ENCODE measurements around the gene DIP2B.

The DIP2B gene

DNA sequence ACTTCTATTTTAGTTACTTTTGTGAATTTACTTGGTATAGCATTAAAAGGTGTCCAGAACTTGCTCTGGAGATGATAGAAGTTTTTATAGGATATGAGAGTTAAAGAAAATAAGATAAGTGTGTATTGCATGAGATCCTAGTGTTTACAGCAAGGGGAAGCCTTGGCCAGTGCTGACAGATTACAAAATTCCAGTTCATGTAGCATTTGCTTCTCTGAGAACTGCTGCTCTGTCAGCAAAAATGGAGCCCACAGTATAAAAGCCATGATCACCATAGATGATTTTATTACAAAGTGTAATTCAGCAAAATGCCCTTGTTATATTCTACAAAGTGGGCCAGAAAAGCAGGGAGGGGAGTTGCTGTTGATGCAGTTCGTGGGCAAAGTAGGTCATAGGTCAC lies 219.1 kb downstream of the DIP2B start:
- DNase-seq (ENCODE audit: low read depth in 2 of 2, low spot score in 1 of 2): no peak

DNA sequence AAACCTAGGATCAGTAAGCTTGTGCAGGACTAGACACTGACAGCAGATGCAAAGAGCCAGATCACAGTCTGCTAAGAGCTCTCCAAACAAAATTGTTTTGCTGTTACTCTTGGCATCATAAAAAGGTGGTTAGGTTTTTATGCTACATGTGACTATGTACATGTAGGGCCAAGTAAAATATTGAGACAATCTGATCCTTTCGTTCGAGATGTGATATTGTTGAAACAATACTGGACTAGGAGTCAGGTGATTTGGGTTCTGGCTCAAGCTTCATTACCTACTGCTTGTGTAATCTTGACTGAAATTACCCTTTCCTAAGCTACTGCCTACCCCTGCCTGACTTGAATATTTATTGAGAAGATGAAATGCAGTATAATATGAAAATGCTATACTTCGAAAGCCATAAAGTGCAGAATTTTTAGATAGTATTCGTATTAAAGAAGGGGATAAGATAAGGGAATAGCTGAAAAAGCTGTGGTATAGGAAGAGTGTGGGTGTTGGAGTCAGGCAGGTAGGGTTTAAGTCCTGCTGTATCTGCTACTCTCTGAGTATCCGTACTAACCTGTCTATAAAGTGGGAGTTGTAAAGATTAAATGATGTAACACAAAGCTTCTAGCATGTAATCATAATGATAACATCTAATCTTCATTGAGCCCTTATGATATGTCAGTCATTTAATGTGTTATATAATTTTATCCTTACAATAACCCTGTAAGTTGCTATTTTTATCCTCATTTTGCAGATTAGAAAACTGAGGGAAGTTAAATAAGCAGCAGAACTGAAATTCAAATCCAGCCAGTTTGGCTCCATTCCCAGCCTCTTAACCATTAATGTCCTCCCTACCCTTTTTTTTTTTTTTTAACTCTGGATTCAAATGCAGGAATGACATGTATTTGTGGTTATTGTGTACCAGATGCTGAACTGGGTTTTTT lies 220.5 kb downstream of the DIP2B start:
- DNase-seq (ENCODE audit: low read depth in 2 of 2, low spot score in 1 of 2): no peak

- no peak for DNase-seq (ENCODE audit: low read depth in 2 of 2, low spot score in 1 of 2)
Measured at GRCh38 chr12:50727466-50727865, 222.7 kb downstream of the DIP2B start.

DNA sequence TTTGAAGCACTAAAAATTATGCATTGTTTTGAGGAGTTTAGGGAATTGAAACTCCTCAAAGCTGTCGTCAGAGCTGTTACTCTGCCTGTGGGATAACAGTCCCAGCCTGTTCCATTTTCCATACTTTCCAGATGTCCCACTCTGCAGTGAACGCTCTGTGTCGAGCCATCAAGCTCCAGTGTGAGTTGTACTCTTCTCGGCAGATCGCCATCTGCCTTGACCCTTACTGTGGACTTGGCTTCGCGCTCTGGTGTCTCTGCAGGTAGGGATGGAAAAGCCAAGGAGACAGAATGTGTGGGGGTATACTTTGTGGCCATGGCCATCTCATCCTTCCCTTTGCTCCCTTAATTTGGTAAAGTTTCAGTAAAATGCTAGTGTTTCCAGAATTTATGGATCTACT lies 223.6 kb downstream of the DIP2B start:
- no peak for DNase-seq (ENCODE audit: low read depth in 2 of 2, low spot score in 1 of 2)

DNA sequence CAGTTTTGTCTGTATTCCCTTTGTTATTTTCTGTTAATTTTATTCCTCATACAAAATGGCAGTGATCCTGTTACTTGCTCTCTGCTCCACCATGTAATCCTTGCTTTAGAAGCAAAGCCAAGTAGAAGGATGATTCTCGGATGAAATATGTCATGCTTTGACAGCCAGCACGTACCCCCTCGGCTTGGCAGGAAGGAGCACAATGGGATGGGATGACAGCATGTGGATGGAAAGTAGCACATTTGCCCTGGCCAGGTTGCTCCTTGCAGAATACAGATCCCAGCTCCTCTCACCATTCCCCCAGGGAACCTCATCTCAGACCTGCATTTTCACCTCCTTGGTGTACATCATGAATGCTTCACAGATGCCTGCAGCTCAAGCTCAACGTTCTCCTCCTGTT lies 224.1 kb downstream of the DIP2B start:
- DNase-seq (ENCODE audit: low read depth in 2 of 2, low spot score in 1 of 2): no peak

DNA sequence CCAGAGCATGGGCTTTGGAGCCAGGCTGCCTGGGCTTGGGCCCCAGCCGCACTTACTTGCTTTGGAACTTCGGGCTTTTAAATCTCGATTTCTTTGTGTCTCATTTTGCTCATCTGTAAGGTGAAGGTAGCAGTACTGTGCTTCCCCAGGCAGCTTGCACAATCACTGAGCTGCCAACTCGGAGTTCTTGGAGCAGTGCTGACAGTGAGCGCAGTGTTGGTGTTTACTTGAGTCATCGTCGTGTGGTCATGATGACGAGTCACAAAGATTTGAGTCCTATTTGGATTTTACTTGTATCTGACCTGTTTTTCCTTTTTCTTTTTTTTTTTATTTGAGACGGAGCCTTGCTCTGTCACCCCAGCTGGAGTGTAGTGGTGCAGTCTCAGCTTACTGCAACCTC lies 227.8 kb downstream of the DIP2B start:
- DNase-seq (ENCODE audit: low read depth in 2 of 2, low spot score in 1 of 2): no peak

DNA sequence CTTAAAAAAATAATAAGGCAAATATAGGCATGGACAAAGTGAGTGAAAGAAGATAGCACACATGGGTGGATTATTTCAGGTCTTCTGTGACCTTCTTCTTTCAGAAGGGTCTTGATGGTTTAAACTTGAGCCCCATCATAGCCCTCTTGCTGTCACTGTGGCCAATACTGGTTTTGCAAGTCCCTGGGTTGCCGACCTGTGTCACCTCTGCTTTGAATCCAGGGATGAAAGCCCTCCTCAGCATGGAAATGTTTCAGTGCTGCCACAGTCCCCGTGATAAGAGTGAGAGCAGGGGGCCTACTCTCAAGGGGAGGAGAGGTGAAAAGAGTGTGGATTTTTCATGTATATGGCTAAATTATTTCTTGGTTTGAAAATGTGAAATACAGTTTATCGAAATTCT lies 228.9 kb downstream of the DIP2B start:
- DNase-seq (ENCODE audit: low read depth in 2 of 2, low spot score in 1 of 2): no peak

DNA sequence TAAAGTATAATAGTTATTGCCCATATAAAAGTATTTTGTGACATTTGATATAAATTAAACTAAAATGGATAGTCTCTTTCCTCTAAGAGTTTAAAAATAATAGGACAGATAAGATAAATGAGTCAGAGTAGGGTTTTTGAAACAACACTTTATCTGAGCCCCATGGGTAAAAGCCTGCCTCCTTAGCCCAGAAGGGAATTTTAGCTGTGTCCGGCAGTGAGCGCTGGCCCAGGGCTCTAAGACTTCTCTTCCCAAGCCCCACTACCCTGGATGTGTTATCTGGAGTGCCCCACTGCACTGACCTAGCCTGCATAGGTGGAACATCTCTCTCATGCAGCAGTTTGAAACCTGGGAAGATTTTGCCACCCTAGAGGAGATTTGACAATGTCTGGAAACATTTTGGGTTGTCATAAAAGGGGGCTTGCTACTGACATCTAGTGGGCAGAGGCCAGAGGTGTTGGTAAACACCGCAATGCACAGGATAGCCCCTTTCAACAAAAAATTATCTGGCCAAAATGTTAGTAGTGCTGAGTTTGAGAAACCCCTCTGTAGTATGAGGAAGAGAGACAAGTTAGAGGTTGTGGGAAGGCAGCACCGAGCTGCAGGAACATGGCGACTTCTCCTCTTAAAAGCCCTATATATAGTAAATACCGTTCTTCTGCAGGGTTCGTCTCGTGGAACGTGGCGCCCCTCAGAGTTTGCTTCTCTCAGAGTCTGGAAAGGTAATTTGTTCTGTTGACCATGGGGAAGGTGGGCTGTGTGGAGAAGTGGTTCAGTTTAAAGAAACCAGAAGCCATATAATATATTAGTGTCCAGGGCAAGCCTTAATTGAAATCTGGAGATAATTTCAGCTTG lies 229.9 kb downstream of the DIP2B start:
- DNase-seq (ENCODE audit: low read depth in 2 of 2, low spot score in 1 of 2): no peak

DNA sequence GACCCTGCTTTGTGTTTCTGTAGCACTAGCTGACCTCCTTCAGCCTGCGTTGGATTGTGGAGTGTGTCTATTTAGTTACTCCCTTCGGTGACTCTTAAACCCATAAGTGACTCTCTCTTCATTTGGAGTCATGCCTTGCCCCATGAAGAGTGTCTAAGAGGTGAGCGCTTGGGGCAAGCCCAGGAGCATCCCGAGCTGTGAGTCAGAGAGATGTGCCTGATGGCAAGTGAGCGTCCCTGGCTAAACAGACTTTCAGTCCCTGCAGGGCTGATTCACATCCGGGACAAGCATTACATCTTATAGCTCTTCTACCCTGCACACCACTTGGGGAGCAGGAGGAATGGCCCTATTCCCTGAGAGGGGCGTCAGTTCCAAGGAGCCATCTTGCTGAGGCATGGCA lies 234.8 kb downstream of the DIP2B start:
- no peak for DNase-seq (ENCODE audit: low read depth in 2 of 2, low spot score in 1 of 2)

GRCh38 chr12:50740307-50740706 lies 235.5 kb downstream of the DIP2B start:
- DNase-seq (ENCODE audit: low read depth in 2 of 2, low spot score in 1 of 2): no peak

DNA sequence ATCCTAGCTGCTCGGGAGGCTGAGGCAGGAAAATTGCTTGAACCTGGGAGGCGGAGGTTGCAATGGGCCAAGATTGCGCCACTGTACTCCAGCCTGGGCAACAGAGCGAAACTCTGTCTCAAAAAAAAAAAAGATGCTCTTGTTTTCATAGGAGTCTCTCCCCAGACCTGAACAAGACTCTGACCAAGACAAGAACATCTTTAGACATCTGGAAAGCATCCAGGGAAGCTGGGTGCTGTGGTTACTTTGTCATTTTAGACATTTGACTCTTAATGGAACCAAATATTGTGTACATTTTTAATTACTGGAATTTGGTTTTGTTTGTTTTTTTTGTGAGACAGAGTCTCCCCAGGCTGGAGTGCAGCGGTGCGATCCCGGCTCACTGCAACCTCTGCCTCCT lies 238.0 kb downstream of the DIP2B start:
- no peak for DNase-seq (ENCODE audit: low read depth in 2 of 2, low spot score in 1 of 2)

- no peak for DNase-seq (ENCODE audit: low read depth in 2 of 2, low spot score in 1 of 2)
Measured at GRCh38 chr12:50745861-50746260, 241.1 kb downstream of the DIP2B start.

DNA sequence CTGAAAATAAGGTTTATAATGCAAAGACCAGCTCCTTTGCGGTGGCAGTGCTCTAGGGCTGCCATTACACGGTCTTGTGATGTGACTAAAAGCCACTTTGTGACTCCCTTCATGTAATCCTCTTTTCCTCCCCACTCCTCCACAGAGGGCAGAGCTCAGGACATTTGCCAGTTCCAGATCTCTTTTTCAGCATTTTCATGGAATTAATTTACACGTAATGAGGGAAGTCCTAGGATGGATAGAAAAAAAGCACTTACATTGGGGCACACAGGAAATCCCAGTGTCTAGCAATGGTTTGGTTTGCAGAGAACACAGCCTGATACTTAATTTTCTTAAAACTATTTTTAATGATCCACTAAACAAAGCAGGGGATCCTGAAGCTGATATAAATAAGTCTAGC lies 241.6 kb downstream of the DIP2B start:
- DNase-seq (ENCODE audit: low read depth in 2 of 2, low spot score in 1 of 2): no peak

- DNase-seq (ENCODE audit: low read depth in 2 of 2, low spot score in 1 of 2): no peak
Measured at GRCh38 chr12:50747817-50748216, 243.0 kb downstream of the DIP2B start.

- no peak for DNase-seq (ENCODE audit: low read depth in 2 of 2, low spot score in 1 of 2)
Measured at GRCh38 chr12:50749459-50749882, 244.7 kb downstream of the DIP2B start.

- no peak for DNase-seq (ENCODE audit: low read depth in 2 of 2, low spot score in 1 of 2)
Measured at GRCh38 chr12:50750366-50750765, 245.6 kb downstream of the DIP2B start.

GRCh38 chr12:50751948-50752721 lies 247.3 kb downstream of the DIP2B start:
- DNase-seq (ENCODE audit: low read depth in 2 of 2, low spot score in 1 of 2): no peak

DNA sequence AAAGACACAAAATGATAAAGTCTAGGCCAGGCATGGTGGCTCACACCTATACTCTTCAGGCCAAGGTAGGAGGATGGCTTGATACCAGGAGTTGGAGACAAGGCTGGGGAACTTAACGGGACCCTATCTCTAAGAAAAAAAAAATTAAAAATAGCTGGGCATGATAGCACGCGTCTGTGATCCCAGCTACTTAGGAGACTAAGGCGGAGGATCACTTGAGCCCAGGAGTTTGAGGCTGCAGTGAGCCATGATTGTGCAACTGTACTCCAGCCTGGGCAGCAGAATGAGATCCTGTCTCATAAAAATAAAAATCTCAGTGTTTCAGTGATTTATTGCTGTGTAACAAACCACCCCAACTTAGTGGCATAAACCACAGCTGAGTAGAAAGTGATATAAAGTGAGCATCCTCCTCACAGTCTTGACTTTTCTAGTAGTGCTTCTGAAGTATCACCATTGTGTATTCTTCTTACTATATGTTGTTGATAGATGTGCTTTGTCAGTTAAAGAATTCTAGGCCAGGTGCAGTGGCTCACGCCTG lies 248.5 kb downstream of the DIP2B start:
- DNase-seq (ENCODE audit: low read depth in 2 of 2, low spot score in 1 of 2): no peak

GRCh38 chr12:50763639-50764285 lies 259.0 kb downstream of the DIP2B start, which contains the start of gene ATF1:
ATF1 (plus strand) TSS chr12:50764101; CDS start chr12:50780146, 16,045 bp downstream.
- DNase-seq (ENCODE audit: low read depth in 2 of 2, low spot score in 1 of 2): peak; percentile 70 to 83

GRCh38 chr12:50764286-50765094 lies 259.7 kb downstream of the DIP2B start:
- DNase-seq (ENCODE audit: low read depth in 2 of 2, low spot score in 1 of 2): peak; percentile 4 to 58
